SH-SY5Y (cell line): Measurements from ENCODE around the gene WFDC2.

ENCODE experiments used
- GATA2 ChIP-seq: IDR thresholded peaks from 2 replicates; pipeline ENCODE4 v1.6.1; 2011; ENCODE audit warnings: mild to moderate bottlenecking, low read depth, low read length
- GATA3 ChIP-seq: IDR thresholded peaks from 2 replicates; pipeline ENCODE4 v1.6.1; 2011; ENCODE audit warnings: low read depth, mild to moderate bottlenecking, low read length, moderate library complexity

- no peak for TF ChIP-seq GATA2
- TF ChIP-seq GATA3, result no peak
Measured at GRCh38 chr20:45509091-45509490, 39.5 kb downstream of the WFDC2 start.
